GM19324 (cell line): Measurements from ENCODE around the gene CCPG1.

ENCODE experiments used
- ATAC-seq: cut with Tn5 transposase; IDR thresholded peaks from one replicate; pipeline ENCODE4 v1.9.1; 2021; ENCODE audit warnings: mild to moderate bottlenecking, moderate library complexity; ENCODE audit not compliant: unreplicated experiment, low FRiP score

The CCPG1 gene

GRCh38 chr15:55320963-55321362, 87.2 kb downstream of the CCPG1 start:
- no peak for ATAC-seq

GRCh38 chr15:55320238-55320550, 88.0 kb downstream of the CCPG1 start:
- no peak for ATAC-seq

GRCh38 chr15:55319537-55320237, 88.5 kb downstream of the CCPG1 start:
- ATAC-seq, result peak; percentile 30

- peak; percentile 98 for ATAC-seq
Observed at GRCh38 chr15:55318588-55319494, 89.3 kb downstream of the CCPG1 start, which contains the start of the genes PIGB and PIGBOS1. Gene PIGB (plus strand): TSS chr15:55319222. CDS start chr15:55319251, 29 bp downstream. Gene PIGBOS1 (minus strand): TSS chr15:55319123. CDS start chr15:55317792, 1,331 bp downstream.
